Activated CD8-positive, alpha-beta T cell treated with anti-CD3 and anti-CD28 coated beads for 36 hours (primary cell): Measurements from ENCODE around the gene CD34. TPM values are rescaled to one million over a fixed set of nuclear protein-coding genes. Genes with fewer than 3 reads are reported as not detected.

Experiments
- ATAC-seq: fragments of 200-7000 bp; cut with Tn5 transposase; one replicate; pipeline ENCODE4 v1.10.0; 2021; ENCODE audit warnings: mild to moderate bottlenecking, moderate library complexity
- CTCF ChIA-PET: fragments of 350-600 bp; sonication (Branson Sonifier 250); formaldehyde crosslinking; loops from one replicate; lab custom pipeline; 2021; ENCODE audit warnings: antibody characterized with exemption; lab: Charles Lee
- POLR2A ChIA-PET: fragments of 350-600 bp; sonication (Branson Sonifier 250); formaldehyde crosslinking; loops from one replicate; lab custom pipeline; 2021; ENCODE audit warnings: antibody characterized with exemption; lab: Charles Lee
- DNase-seq: peaks from one replicate; pipeline ENCODE4 v3.0.0-alpha.2; 2020
- H3K27ac Mint-ChIP-seq: one replicate; pipeline ENCODE4 v1.8.0; 2021; ENCODE audit warnings: mild to moderate bottlenecking, mixed read lengths
- H3K27me3 Mint-ChIP-seq: one replicate; pipeline ENCODE4 v1.8.0; 2021; ENCODE audit warnings: mixed read lengths
- H3K36me3 Mint-ChIP-seq: one replicate; pipeline ENCODE4 v1.8.0; 2021; ENCODE audit warnings: low read depth, mixed read lengths
- H3K4me1 Mint-ChIP-seq: one replicate; pipeline ENCODE4 v1.8.0; 2021; ENCODE audit warnings: low read depth, mixed read lengths
- H3K4me3 Mint-ChIP-seq: one replicate; pipeline ENCODE4 v1.8.0; 2021; ENCODE audit warnings: mild to moderate bottlenecking, moderate library complexity, mixed read lengths
- H3K9me3 Mint-ChIP-seq: one replicate; pipeline ENCODE4 v1.8.0; 2021; ENCODE audit warnings: mixed read lengths
- intact Hi-C: fragments of 100-400 bp; cut with micrococcal nuclease; formaldehyde crosslinking; loops from one replicate; pipeline ENCODE4 v1.10.0; 2022
- total RNA-seq, 2 experiments: library from RNA; stranded (reverse); gene quantifications; one replicate each; pipeline ENCODE4 v1.2.3, GENCODE V29; 2021
- TF ChIP-seq, protein P1 (sequence below): fragments of 200-600 bp; IDR thresholded peaks from one replicate; pipeline ENCODE4 v1.8.0; 2022; ENCODE audit warnings: antibody characterized with exemption, mild to moderate bottlenecking

The CD34 gene
- total RNA-seq, 2 experiments from 2014 or later = 0.04 to 0.05 TPM

DNA sequence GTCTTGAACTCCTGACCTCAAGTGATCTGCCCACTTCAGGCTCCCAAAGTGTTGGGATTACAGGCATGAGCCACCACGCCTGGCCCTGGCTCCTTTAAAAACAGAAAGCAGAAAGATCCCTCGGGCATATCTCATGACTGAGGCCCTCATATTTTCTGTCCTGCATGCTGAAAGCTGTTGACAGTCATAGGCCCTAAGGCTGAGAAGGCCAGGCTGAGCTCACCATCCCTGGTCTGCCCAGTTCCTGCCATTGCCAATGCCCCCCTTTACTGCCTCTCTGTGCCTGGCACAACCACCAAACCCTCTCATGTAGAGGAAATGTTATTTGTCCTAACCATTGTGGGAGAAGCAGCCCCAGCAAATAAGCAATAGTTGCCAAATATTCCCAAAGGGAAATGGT, 12.7 kb downstream of the CD34 start:
- H3K36me3 Mint-ChIP-seq = no peaks in the 10 kb centered on the region
- ChIA-PET POLR2A (no interaction called here), CTCF (interaction anchor here (3.7 to 8.2 kb wide), 2 partner anchors 12 to 65 kb away, joined by 20 to 87 read pairs; no protein-coding TSS in a partner anchor)
- no peak for ATAC-seq
- H3K27ac Mint-ChIP-seq = no peak overlapping the region
- DNase-seq = no peak
- H3K4me3 Mint-ChIP-seq = no peak overlapping the region
- H3K4me1 Mint-ChIP-seq = peaks cover 6% of the 10 kb centered on the region
- TF ChIP-seq, protein P1, sequence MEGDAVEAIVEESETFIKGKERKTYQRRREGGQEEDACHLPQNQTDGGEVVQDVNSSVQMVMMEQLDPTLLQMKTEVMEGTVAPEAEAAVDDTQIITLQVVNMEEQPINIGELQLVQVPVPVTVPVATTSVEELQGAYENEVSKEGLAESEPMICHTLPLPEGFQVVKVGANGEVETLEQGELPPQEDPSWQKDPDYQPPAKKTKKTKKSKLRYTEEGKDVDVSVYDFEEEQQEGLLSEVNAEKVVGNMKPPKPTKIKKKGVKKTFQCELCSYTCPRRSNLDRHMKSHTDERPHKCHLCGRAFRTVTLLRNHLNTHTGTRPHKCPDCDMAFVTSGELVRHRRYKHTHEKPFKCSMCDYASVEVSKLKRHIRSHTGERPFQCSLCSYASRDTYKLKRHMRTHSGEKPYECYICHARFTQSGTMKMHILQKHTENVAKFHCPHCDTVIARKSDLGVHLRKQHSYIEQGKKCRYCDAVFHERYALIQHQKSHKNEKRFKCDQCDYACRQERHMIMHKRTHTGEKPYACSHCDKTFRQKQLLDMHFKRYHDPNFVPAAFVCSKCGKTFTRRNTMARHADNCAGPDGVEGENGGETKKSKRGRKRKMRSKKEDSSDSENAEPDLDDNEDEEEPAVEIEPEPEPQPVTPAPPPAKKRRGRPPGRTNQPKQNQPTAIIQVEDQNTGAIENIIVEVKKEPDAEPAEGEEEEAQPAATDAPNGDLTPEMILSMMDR = no peak
- H3K9me3 Mint-ChIP-seq = no peaks in the 10 kb centered on the region
- intact Hi-C loops = no loop called here
- no peaks in the 10 kb centered on the region for H3K27me3 Mint-ChIP-seq

- TF ChIP-seq, protein P1 = no peak
- Mint-ChIP-seq H3K9me3 (no peaks in the 10 kb centered on the region), H3K36me3 (no peaks in the 10 kb centered on the region), H3K4me1 (no peaks in the 10 kb centered on the region), H3K4me3 (no peak overlapping the region), H3K27ac (no peak overlapping the region), H3K27me3 (no peaks in the 10 kb centered on the region)
- ChIA-PET CTCF (interaction anchor here (0.7 to 8.2 kb wide), 5 partner anchors 11 to 66 kb away, joined by 3 to 87 read pairs (median 6); no protein-coding TSS in a partner anchor), POLR2A (no interaction called here)
- intact Hi-C loops = no loop called here
- ATAC-seq (no peak), DNase-seq (no peak)
Observed at GRCh38 chr1:207897188-207897587, 13.7 kb downstream of the CD34 start.

DNA sequence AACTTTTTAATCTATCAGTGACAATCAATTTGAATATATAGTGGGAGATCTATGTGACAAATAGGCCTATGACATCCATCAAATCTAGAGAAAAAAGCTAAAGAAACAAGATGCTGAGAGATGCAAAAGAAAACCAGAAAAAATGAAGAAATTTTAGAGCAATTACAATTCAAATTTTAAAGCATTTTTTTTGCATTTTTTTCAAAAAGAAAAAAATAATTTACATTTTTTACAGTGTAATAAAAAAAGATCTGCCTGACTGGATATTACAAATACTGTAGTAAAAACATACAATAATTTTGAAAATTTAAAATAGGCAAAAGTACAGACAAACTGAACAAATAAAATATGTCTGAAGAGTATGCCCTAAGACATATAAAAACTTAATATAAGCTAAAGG, 14.4 kb downstream of the CD34 start:
- Mint-ChIP-seq H3K27ac (no peak overlapping the region), H3K9me3 (no peaks in the 10 kb centered on the region), H3K4me1 (no peaks in the 10 kb centered on the region), H3K36me3 (no peaks in the 10 kb centered on the region), H3K4me3 (no peak overlapping the region), H3K27me3 (no peaks in the 10 kb centered on the region)
- POLR2A ChIA-PET = interaction anchor here (0.8 kb wide), 1 partner anchor 67 kb away, joined by 4 read pairs; no protein-coding TSS in a partner anchor
- DNase-seq (no peak), ATAC-seq (no peak)
- CTCF ChIA-PET = interaction anchor here (0.8 to 8.2 kb wide), 6 partner anchors 11 to 101 kb away, joined by 3 to 87 read pairs (median 4); no protein-coding TSS in a partner anchor
- intact Hi-C loops = no loop called here
- TF ChIP-seq, protein P1 = no peak

DNA sequence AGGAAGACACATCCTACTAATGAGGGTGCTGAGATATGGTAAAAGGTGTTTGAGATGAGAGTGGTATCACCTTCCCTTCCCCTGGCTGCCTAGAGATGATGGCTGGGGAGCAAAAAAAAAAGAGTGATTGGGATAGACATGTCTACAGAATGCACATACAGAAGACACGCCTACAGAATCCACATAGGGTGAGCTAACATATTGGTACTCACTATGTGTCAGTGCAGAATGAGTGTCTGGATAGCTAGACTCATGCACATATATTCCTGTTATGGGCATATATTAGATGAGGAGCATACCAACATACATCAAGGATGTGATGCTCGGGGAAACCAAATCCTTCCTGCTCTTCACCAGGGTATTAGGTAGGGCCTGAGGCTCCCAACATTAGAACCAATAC, 16.2 kb downstream of the CD34 start:
- ChIA-PET CTCF (interaction anchor here (1.0 to 8.2 kb wide), 4 partner anchors 9 to 127 kb away, joined by 3 to 87 read pairs (median 4); no protein-coding TSS in a partner anchor), POLR2A (interaction anchor here (0.9 kb wide), 1 partner anchor 14 kb away, joined by 3 read pairs; no protein-coding TSS in a partner anchor)
- DNase-seq = no peak
- TF ChIP-seq, protein P1 = no peak
- Mint-ChIP-seq H3K4me1 (no peaks in the 10 kb centered on the region), H3K9me3 (no peaks in the 10 kb centered on the region), H3K4me3 (no peak overlapping the region), H3K27me3 (no peaks in the 10 kb centered on the region), H3K36me3 (no peaks in the 10 kb centered on the region), H3K27ac (no peak overlapping the region)
- intact Hi-C loops = no loop called here
- ATAC-seq = no peak

DNA sequence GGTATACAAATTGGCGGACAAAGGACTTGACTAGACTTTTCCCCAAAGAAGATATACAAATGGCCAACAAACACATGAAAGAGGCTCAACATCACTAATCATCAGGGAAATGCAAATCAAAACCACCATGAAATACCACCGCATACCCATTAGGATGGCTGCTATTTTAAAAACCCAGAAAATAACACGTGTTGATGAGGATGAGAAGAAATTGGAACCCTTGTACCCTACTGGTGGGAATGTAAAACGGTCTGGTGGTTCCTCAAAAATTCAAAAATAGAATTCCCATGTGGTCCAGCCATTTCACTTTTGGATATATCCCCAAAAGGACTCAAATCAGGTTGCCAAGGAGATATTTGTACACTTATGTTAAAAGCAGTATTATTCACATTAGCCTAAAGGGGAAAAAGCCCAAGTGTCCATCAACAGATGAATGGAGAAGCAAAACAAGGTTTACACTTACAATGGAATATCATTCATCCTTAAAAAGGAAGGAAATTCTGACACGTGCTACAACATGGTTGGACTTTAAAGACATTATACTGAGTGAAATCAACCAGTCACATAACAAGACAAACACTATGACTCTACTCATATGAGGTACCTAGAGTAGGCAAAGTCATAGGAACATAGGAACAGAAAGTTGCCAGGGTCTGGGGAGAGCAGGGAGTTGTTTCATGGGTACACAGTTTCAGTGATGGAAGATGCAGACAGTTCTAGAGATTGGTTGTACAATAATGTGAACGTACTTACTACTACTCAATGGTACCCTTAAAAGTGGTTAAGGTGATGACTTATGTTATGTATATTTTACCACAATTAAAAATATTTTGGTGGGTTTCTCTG, 17.0 kb downstream of the CD34 start:
- no peak overlapping the region for H3K4me3 Mint-ChIP-seq
- no peak for DNase-seq
- ChIA-PET CTCF (interaction anchor here (1.5 to 8.2 kb wide), 3 partner anchors 8 to 104 kb away, joined by 3 to 87 read pairs (median 3); no protein-coding TSS in a partner anchor), POLR2A (no interaction called here)
- no peaks in the 10 kb centered on the region for H3K36me3 Mint-ChIP-seq
- no peak for ATAC-seq
- TF ChIP-seq, protein P1 = no peak
- H3K4me1 Mint-ChIP-seq = no peaks in the 10 kb centered on the region
- H3K9me3 Mint-ChIP-seq = no peaks in the 10 kb centered on the region
- no peak overlapping the region for H3K27ac Mint-ChIP-seq
- no peaks in the 10 kb centered on the region for H3K27me3 Mint-ChIP-seq
- intact Hi-C loops = no loop called here
